K562 (cell line): ENCODE measurements around the gene SDHAF3. TPM values are rescaled to one million over a fixed set of nuclear protein-coding genes. Genes with fewer than 3 reads are reported as not detected.
A peak's percentile ranks its signal among the peaks of the same experiment; 100 is the strongest.

ENCODE experiments used
- ATF2 ChIP-seq: sonication (generic); formaldehyde crosslinking; IDR thresholded peaks from 2 replicates; pipeline ENCODE4 v1.8.1; 2022; ENCODE audit warnings: missing genetic modification reagents
- CXXC5 ChIP-seq: fragments of 250-450 bp; sonication (Bioruptor Pico); IDR thresholded peaks from 2 replicates; pipeline ENCODE4 v1.8.0; 2022; ENCODE audit warnings: inconsistent platforms, mild to moderate bottlenecking, moderate library complexity
- DEAF1 ChIP-seq: fragments of 450-650 bp; formaldehyde crosslinking; IDR thresholded peaks from 2 replicates; pipeline ENCODE4 v1.4.0; 2020; ENCODE audit warnings: mild to moderate bottlenecking, moderate library complexity
- ELF4 ChIP-seq: fragments of 450-650 bp; formaldehyde crosslinking; IDR thresholded peaks from 2 replicates; pipeline ENCODE4 v1.4.0; 2022; ENCODE audit warnings: missing genetic modification characterization
- FOXA1 ChIP-seq: fragments of 450-650 bp; IDR thresholded peaks from 2 replicates; pipeline ENCODE4 v1.6.1; 2016; ENCODE audit warnings: mild to moderate bottlenecking, borderline replicate concordance
- FOXK1 ChIP-seq: sonication (generic); formaldehyde crosslinking; IDR thresholded peaks from 2 replicates; pipeline ENCODE4 v1.8.0; 2022; ENCODE audit warnings: missing genetic modification reagents, mild to moderate bottlenecking, borderline replicate concordance
- HMG20B ChIP-seq: fragments of 250-450 bp; sonication (Bioruptor Pico); IDR thresholded peaks from 2 replicates; pipeline ENCODE4 v1.5.0; 2021; ENCODE audit warnings: mild to moderate bottlenecking
- HMGN3 ChIP-seq: IDR thresholded peaks from 2 replicates; pipeline ENCODE4 v1.6.1; 2011; ENCODE audit warnings: borderline replicate concordance, low read depth, mild to moderate bottlenecking, mixed read lengths, low read length; ENCODE audit not compliant: insufficient read length; ENCODE audit errors: extremely low read depth
- NCOA2 ChIP-seq, 2 experiments: fragments of 450-650 bp; IDR thresholded peaks; 2 replicates each; pipeline ENCODE4 v1.6.1; 2018; ENCODE audit warnings: mild to moderate bottlenecking in 2 of 2, moderate library complexity in 1 of 2; ENCODE audit not compliant: partially characterized antibody in 2 of 2
- NKRF ChIP-seq: fragments of 450-650 bp; IDR thresholded peaks from 2 replicates; pipeline ENCODE4 v1.6.1; 2016; ENCODE audit warnings: borderline replicate concordance
- PCBP2 ChIP-seq: fragments of 200-400 bp; formaldehyde crosslinking; IDR thresholded peaks from 2 replicates; pipeline ENCODE4 v1.6.1; 2018; ENCODE audit warnings: low read length, low read depth, mild to moderate bottlenecking, moderate library complexity; ENCODE audit not compliant: poor library complexity, severe bottlenecking
- VEZF1 ChIP-seq: fragments of 200-800 bp; sonication (Bioruptor generic); IDR thresholded peaks from 2 replicates; pipeline ENCODE4 v1.6.1; 2017; ENCODE audit warnings: missing genetic modification characterization, missing compliant biosample characterization
- ZMIZ1 ChIP-seq, 2 experiments: fragments of 150-350 bp in 1 of 2; IDR thresholded peaks; 2 replicates each; pipeline ENCODE4 v1.6.1; 2012 to 2016; ENCODE audit warnings: low read depth in 2 of 2, low read length in 2 of 2, mild to moderate bottlenecking in 1 of 2, moderate library complexity in 1 of 2
- ZNF316 ChIP-seq: fragments of 450-650 bp; IDR thresholded peaks from 2 replicates; pipeline ENCODE4 v1.6.1; 2016
- ZNF445 ChIP-seq: fragments of 250-450 bp; sonication (Bioruptor Pico); IDR thresholded peaks from 2 replicates; pipeline ENCODE4 v1.4.0; 2020; ENCODE audit warnings: low read depth, mild to moderate bottlenecking, moderate library complexity
- ZNF589 ChIP-seq: fragments of 200-800 bp; sonication (Bioruptor generic); IDR thresholded peaks from 2 replicates; pipeline ENCODE4 v1.6.1; 2016; ENCODE audit warnings: low read depth, missing genetic modification characterization, missing compliant biosample characterization
- ZSCAN32 ChIP-seq: fragments of 450-650 bp; formaldehyde crosslinking; IDR thresholded peaks from 2 replicates; pipeline ENCODE4 v1.4.0; 2020; ENCODE audit warnings: mild to moderate bottlenecking, moderate library complexity
- polyA plus RNA-seq, 8 experiments: library from polyadenylated mRNA; depleted of rRNA in 4 of 8; stranded (reverse) in 5 of 8; unstranded in 3 of 8; fragments of >200 nt; fragmentation: Nextera tagmentation in 2 of 8; fragmentation: Illumina TruSeq in 1 of 8; extraction: Ambion mirVana in 2 of 8; extraction: Trizol in 1 of 8; gene quantifications; 2 replicates each; pipeline versions ENCODE4 v1.2.1 to v1.2.3, GENCODE V29; 2011 to 2014; ENCODE audit warnings: inconsistent platforms in 1 of 8, missing spikeins in 1 of 8
- total RNA-seq, 7 experiments: library from RNA; depleted of rRNA in 6 of 7; stranded (reverse); fragments of >200 nt in 6 of 7; fragmentation: Illumina TruSeq in 2 of 7; extraction: Trizol in 2 of 7; gene quantifications; 2 replicates each; pipeline versions ENCODE4 v1.2.1 to v1.2.3, GENCODE V29; 2011 to 2021; ENCODE audit warnings: low replicate concordance in 1 of 7

Gene SDHAF3
- total and polyA plus RNA-seq, 9 of the 15 experiments (the other 6 are each of a cell fraction or from before 2014, with no cell fraction given): 51.5 to 403 (median 145) TPM

GRCh38 chr7:97126483-97127171 lies 9.1 kb downstream of the SDHAF3 start (continued):
- no peak for TF ChIP-seq ZMIZ1 (IDR thresholded peaks at IDR 0.05; ENCODE audit: low read depth in 2 of 2, low read length in 2 of 2)
- TF ChIP-seq FOXA1: no peak
- no peak for TF ChIP-seq HMG20B
- no peak for TF ChIP-seq ELF4 (CRISPR knock-in tag)
- TF ChIP-seq PCBP2: no peak
- TF ChIP-seq NKRF: no peak; the same call in 1 of the 2 replicates
- no peak for TF ChIP-seq HMGN3
- TF ChIP-seq ATF2 (CRISPR knock-in tag): no peak
- TF ChIP-seq DEAF1: no peak
- TF ChIP-seq ZNF445 (CRISPR knock-in tag): no peak
- TF ChIP-seq ZNF316: peak; percentile 80
- no peak for TF ChIP-seq FOXK1 (CRISPR knock-in tag)
- TF ChIP-seq VEZF1 (CRISPR knock-in tag): peak; percentile 60
- peak; percentile 25; the same call in 1 of the 2 replicates for TF ChIP-seq CXXC5 (CRISPR knock-in tag)
- no peak; the same call in 1 of the 2 replicates for TF ChIP-seq ZNF589 (CRISPR knock-in tag)
- TF ChIP-seq NCOA2 (IDR thresholded peaks at IDR 0.05; ENCODE audit: partially characterized antibody in 2 of 2): no peak
- TF ChIP-seq ZSCAN32: no peak
